ENCODE data around the gene MYL4.
"Not testable (repeated sequence)": the region's sequence is repeated elsewhere in the genome, so short reads cannot be mapped to it uniquely, and the experiment has no call there.

The MYL4 gene

GRCh38 chr17:47243737-47244598, 34.8 kb downstream of the MYL4 start:
- DNase-seq (ENCODE audit: low read depth in 2 of 2) = no peak

GRCh38 chr17:47244697-47245096, 35.5 kb downstream of the MYL4 start:
- DNase-seq (ENCODE audit: low read depth in 2 of 2) = no peak

- no peak for DNase-seq (ENCODE audit: low read depth in 2 of 2)
Measured at GRCh38 chr17:47246120-47246519, 37.0 kb downstream of the MYL4 start.

- no peak for DNase-seq (ENCODE audit: low read depth in 2 of 2)
Measured at GRCh38 chr17:47250855-47251254, 41.7 kb downstream of the MYL4 start.

GRCh38 chr17:47251421-47251940, 42.3 kb downstream of the MYL4 start:
- no peak for DNase-seq (ENCODE audit: low read depth in 2 of 2)

- DNase-seq (ENCODE audit: low read depth in 2 of 2) = no peak
Measured at GRCh38 chr17:47252209-47252608, 43.1 kb downstream of the MYL4 start.

GRCh38 chr17:47252766-47253512, 43.8 kb downstream of the MYL4 start:
- DNase-seq (ENCODE audit: low read depth in 2 of 2) = no peak

GRCh38 chr17:47253541-47254402, 44.6 kb downstream of the MYL4 start, which contains the start of gene ITGB3:
Gene ITGB3, plus strand, starts transcription at chr17:47253827. Its CDS starts 35 bp downstream, at chr17:47253862.
- peak; percentile 25 to 57 for DNase-seq (ENCODE audit: low read depth in 2 of 2)

- DNase-seq (ENCODE audit: low read depth in 2 of 2) = no peak
Measured at GRCh38 chr17:47254403-47254943, 45.3 kb downstream of the MYL4 start.

GRCh38 chr17:47257651-47258339, 48.6 kb downstream of the MYL4 start:
- DNase-seq (ENCODE audit: low read depth in 2 of 2) = no peak

GRCh38 chr17:47262586-47262985, 53.4 kb downstream of the MYL4 start:
- no peak for DNase-seq (ENCODE audit: low read depth in 2 of 2)

GRCh38 chr17:47264166-47264565, 55.0 kb downstream of the MYL4 start:
- DNase-seq (ENCODE audit: low read depth in 2 of 2) = no peak

GRCh38 chr17:47265983-47266541, 56.9 kb downstream of the MYL4 start:
- no peak for DNase-seq (ENCODE audit: low read depth in 2 of 2)

- DNase-seq (ENCODE audit: low read depth in 2 of 2) = no peak
Measured at GRCh38 chr17:47266782-47267181, 57.6 kb downstream of the MYL4 start.

GRCh38 chr17:47267354-47267828, 58.2 kb downstream of the MYL4 start:
- DNase-seq (ENCODE audit: low read depth in 2 of 2) = no peak

GRCh38 chr17:47268964-47269363, 59.8 kb downstream of the MYL4 start:
- not testable (repeated sequence) for DNase-seq (ENCODE audit: low read depth in 2 of 2)

GRCh38 chr17:47269561-47270280, 60.6 kb downstream of the MYL4 start:
- DNase-seq (ENCODE audit: low read depth in 2 of 2) = not testable (repeated sequence)

GRCh38 chr17:47270946-47271705, 62.0 kb downstream of the MYL4 start:
- no peak for DNase-seq (ENCODE audit: low read depth in 2 of 2)

GRCh38 chr17:47272491-47272890, 63.3 kb downstream of the MYL4 start:
- DNase-seq (ENCODE audit: low read depth in 2 of 2) = no peak
